ENCODE data around the gene CKLF.

DNA sequence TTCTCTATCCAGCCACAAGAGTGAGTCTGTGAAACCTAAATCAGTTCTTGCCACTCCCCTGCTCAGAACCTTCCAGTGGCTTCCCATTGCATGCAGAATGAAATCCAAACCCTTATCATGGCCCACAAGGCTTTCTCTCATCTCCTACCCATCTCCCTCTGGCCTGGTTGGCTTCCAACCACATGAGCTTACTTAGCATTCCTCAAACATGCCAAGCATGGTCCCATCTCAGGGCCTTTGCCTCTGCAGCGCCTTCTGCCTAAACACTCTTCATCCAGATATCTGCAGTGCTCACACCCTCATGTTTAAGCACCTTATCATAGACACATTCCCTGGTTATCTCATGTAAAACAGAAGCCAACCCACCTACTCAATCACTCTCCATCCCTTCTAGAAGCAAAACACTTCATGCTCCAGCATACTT lies 18.0 kb upstream of the CKLF start:
- TF ChIP-seq TEAD4 (IDR thresholded peaks at IDR 0.05; ENCODE audit: borderline replicate concordance, insufficient read depth): no peak
- TF ChIP-seq, protein P1, sequence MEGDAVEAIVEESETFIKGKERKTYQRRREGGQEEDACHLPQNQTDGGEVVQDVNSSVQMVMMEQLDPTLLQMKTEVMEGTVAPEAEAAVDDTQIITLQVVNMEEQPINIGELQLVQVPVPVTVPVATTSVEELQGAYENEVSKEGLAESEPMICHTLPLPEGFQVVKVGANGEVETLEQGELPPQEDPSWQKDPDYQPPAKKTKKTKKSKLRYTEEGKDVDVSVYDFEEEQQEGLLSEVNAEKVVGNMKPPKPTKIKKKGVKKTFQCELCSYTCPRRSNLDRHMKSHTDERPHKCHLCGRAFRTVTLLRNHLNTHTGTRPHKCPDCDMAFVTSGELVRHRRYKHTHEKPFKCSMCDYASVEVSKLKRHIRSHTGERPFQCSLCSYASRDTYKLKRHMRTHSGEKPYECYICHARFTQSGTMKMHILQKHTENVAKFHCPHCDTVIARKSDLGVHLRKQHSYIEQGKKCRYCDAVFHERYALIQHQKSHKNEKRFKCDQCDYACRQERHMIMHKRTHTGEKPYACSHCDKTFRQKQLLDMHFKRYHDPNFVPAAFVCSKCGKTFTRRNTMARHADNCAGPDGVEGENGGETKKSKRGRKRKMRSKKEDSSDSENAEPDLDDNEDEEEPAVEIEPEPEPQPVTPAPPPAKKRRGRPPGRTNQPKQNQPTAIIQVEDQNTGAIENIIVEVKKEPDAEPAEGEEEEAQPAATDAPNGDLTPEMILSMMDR (IDR thresholded peaks at IDR 0.05): no peak
- TF ChIP-seq JUND (IDR thresholded peaks at IDR 0.05): no peak
- TF ChIP-seq, protein P2, sequence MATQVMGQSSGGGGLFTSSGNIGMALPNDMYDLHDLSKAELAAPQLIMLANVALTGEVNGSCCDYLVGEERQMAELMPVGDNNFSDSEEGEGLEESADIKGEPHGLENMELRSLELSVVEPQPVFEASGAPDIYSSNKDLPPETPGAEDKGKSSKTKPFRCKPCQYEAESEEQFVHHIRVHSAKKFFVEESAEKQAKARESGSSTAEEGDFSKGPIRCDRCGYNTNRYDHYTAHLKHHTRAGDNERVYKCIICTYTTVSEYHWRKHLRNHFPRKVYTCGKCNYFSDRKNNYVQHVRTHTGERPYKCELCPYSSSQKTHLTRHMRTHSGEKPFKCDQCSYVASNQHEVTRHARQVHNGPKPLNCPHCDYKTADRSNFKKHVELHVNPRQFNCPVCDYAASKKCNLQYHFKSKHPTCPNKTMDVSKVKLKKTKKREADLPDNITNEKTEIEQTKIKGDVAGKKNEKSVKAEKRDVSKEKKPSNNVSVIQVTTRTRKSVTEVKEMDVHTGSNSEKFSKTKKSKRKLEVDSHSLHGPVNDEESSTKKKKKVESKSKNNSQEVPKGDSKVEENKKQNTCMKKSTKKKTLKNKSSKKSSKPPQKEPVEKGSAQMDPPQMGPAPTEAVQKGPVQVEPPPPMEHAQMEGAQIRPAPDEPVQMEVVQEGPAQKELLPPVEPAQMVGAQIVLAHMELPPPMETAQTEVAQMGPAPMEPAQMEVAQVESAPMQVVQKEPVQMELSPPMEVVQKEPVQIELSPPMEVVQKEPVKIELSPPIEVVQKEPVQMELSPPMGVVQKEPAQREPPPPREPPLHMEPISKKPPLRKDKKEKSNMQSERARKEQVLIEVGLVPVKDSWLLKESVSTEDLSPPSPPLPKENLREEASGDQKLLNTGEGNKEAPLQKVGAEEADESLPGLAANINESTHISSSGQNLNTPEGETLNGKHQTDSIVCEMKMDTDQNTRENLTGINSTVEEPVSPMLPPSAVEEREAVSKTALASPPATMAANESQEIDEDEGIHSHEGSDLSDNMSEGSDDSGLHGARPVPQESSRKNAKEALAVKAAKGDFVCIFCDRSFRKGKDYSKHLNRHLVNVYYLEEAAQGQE (IDR thresholded peaks at IDR 0.05; ENCODE audit: low read depth, low read length): no peak
- TF ChIP-seq NFIC (IDR thresholded peaks at IDR 0.05; ENCODE audit: borderline replicate concordance): no peak
- TF ChIP-seq, protein P3, sequence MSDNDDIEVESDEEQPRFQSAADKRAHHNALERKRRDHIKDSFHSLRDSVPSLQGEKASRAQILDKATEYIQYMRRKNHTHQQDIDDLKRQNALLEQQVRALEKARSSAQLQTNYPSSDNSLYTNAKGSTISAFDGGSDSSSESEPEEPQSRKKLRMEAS (IDR thresholded peaks at IDR 0.05; ENCODE audit: low read depth): no peak

All from SK-N-SH (cell line).